ENCODE measurements around the gene CRIP3.

Gene CRIP3

DNA sequence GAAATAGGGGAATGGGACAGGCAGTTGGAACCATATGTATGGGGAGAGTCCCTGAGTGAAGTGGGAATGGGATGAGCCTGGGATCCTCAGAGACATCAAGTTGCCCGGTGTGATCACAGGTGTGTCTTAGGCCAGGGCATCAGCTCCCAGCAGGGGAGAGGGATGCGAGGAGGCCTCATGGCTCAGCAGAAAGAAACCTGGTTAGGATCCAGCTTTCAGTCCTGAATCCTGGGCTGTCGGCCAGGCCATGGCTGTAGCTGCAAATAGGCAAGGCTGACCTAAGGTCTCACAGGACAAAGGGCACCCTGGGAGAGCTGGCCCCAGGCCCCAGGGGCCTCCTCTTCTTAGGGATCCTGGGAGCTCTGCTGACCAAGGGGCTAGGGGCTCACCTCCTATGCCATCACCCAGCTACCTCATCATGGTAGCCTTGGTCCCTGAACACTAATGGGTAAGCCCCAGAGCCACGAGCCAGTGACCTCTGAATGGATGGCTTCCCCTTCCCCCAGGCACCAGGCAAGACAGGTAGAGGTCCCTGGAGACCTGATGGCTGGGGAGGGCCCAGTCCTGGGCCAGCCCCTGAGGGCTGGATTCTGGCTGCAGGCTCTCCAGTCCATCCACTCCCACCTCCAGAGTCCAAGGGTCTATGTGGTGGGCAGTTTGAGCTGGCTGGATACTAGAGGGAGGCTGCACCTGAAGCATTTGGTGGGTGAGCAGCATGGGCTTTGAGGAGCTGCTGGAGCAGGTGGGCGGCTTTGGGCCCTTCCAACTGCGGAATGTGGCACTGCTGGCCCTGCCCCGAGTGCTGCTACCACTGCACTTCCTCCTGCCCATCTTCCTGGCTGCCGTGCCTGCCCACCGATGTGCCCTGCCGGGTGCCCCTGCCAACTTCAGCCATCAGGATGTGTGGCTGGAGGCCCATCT is 10.7 kb downstream of the CRIP3 start, which contains the start of gene SLC22A7:
Gene SLC22A7 (plus strand): TSS at position 617 of the 921 bp plus-strand sequence. CDS start 99 bp downstream, at position 716.
- Mint-ChIP-seq H3K4me1 (no peaks in the 10 kb centered on the region), H3K27ac (no peak within 1 kb of the TSS), H3K36me3 (no peaks in the 10 kb centered on the region), H3K9me3 (no peaks in the 10 kb centered on the region), H3K27me3 (peaks cover 2% of the 10 kb centered on the region), H3K4me3 (no peak within 1 kb of the TSS)

DNA sequence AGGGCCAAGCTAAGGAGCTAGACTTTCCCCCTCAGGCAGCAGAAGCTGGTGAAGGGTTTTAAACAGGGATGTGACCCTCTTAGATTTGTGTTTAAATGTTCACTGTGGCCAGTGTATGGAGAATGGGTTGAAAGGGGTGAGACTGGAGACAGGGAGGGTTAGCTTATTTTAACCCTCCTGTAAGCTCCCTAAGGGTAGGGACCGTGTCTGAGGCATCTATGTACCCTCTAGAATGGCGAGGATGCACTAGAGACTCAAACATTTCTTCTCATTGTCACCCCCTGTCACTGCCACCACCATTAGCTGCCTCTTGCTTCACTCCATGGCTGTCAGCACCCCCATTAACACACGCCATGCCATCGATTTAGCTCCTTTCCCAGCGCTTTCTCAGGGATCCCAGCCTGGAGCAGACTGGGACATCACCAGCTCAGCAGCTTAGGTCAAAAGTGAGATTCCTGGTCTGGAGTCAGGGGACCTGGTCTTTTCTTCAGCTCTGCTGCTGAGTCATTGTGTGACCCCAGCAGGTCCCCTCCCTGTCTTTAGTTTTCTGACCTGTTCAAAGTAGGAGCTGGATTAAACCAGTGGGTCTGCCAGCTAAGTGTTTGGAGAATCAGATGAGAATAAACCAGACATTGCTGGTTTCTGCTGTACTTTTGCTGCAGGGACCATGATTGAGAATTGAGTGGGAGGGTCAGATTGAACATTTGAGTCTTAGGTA is 11.7 kb downstream of the CRIP3 start:
- Mint-ChIP-seq H3K27me3 (peaks cover 2% of the 10 kb centered on the region), H3K36me3 (no peaks in the 10 kb centered on the region), H3K27ac (no peak overlapping the region), H3K4me3 (no peak overlapping the region), H3K4me1 (no peaks in the 10 kb centered on the region), H3K9me3 (no peaks in the 10 kb centered on the region)

DNA sequence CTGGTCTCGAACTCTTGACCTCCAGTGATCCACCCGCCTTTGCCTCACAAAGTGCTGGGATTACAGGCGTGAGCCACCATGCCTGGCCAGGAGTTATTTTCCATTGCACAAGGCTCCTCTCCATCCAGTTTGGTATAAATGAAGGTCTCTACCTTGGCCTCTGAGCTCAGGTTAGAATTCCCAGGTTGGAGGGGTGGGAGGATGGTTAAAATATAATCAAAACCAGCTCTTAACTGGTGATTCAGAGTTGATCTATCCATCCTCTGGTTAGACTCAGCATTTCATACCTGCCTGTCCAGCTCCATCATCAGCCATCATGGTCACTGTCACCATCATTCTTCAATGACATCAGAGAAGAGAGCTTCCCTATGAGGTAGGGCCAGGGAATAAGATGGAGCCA is 13.2 kb downstream of the CRIP3 start:
- Mint-ChIP-seq H3K9me3 (no peaks in the 10 kb centered on the region), H3K4me3 (no peak overlapping the region), H3K27me3 (peaks cover 2% of the 10 kb centered on the region), H3K4me1 (no peaks in the 10 kb centered on the region), H3K36me3 (no peaks in the 10 kb centered on the region), H3K27ac (no peak overlapping the region)

DNA sequence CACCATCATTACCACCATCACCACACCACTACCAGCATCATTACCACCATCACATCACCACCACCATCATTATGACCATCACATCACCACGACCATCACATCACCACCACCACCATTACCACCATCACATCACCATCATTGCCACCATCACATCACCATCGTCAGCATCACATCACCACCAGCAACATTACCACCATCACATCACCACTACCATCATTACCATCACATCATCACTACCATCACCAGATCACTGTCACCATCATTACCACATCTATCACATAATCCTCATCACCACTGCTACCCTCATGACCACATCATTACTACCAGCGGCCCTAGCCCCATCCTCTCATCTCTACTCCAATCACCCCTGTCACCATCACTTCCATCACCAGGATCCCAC is 14.1 kb downstream of the CRIP3 start:
- Mint-ChIP-seq H3K4me1 (no peaks in the 10 kb centered on the region), H3K27ac (no peak overlapping the region), H3K4me3 (no peak overlapping the region)

DNA sequence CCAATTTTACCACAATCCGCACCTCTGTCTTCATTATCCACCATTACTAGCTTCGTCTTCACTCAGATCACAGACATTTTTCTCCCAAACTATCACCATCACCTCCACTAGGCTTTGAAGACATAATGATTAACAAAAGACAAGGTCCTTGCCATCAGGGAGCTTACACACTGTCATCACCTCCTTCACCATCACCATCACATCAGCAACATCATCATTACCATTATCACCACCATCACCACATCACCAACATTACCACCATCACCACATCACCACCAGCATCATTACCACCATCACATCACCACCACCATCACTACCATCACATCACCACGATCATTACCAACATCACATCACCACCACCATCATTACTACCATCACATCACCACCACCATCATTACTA is 14.9 kb downstream of the CRIP3 start:
- no peak overlapping the region for H3K4me3 Mint-ChIP-seq
- no peaks in the 10 kb centered on the region for H3K27me3 Mint-ChIP-seq
- H3K9me3 Mint-ChIP-seq, result no peaks in the 10 kb centered on the region
- no peaks in the 10 kb centered on the region for H3K36me3 Mint-ChIP-seq
- no peak overlapping the region for H3K27ac Mint-ChIP-seq
- H3K4me1 Mint-ChIP-seq, result no peaks in the 10 kb centered on the region

More for the DNA sequence above, 14.1 kb downstream of the CRIP3 start:
- Mint-ChIP-seq H3K9me3 (no peaks in the 10 kb centered on the region), H3K36me3 (no peaks in the 10 kb centered on the region), H3K27me3 (no peaks in the 10 kb centered on the region)

DNA sequence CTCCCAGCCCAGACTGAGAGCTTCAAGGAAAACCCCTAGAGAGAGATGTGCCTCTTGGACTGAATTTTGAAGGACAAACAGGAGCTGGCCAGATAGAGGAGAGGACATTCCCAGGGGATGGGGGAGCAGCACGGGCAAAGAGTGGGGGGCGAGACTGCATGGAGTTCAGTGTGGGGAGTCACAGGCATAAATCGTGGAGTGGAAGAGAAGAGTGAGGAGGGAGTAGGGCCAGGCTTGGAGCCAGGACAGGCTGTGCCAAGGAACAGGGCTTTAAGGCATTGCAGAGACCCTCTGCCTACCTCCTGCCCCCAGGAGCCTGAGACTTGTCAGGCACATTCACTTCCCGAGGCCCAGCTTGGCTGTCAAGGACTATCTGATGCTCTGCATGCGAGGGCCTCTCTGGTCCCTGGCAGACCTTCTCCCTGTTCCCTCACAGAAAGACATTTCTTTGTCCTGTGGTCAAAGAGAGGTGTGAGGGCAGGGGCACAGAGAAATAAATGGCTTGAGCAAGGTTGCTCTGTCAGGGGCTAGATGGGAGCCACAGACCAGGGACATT is 15.8 kb downstream of the CRIP3 start:
- Mint-ChIP-seq H3K9me3 (no peaks in the 10 kb centered on the region), H3K36me3 (no peaks in the 10 kb centered on the region), H3K4me3 (no peak overlapping the region), H3K27ac (no peak overlapping the region), H3K4me1 (no peaks in the 10 kb centered on the region), H3K27me3 (no peaks in the 10 kb centered on the region)

DNA sequence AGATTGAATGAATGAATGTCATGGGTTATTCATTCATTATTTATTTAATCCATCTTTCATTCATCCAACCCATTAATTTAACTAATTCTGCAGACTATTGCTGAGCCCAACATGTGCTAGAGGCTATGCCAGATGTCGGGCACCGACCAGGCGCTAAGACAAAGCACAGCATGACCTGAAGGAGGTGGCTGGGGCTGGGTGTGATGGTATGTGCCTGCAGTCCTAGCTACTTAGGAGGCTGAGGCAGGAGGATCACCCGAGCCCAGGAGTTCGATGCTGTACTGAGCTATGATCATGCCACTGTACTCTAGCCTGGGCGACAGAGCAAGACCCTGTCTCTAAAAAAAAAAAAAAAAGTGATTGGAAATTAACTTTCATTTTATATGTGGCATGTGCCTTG is 16.3 kb downstream of the CRIP3 start:
- no peaks in the 10 kb centered on the region for H3K4me1 Mint-ChIP-seq
- H3K36me3 Mint-ChIP-seq, result no peaks in the 10 kb centered on the region
- H3K9me3 Mint-ChIP-seq, result no peaks in the 10 kb centered on the region
- no peaks in the 10 kb centered on the region for H3K27me3 Mint-ChIP-seq
- H3K4me3 Mint-ChIP-seq, result no peak overlapping the region
- no peak overlapping the region for H3K27ac Mint-ChIP-seq

DNA sequence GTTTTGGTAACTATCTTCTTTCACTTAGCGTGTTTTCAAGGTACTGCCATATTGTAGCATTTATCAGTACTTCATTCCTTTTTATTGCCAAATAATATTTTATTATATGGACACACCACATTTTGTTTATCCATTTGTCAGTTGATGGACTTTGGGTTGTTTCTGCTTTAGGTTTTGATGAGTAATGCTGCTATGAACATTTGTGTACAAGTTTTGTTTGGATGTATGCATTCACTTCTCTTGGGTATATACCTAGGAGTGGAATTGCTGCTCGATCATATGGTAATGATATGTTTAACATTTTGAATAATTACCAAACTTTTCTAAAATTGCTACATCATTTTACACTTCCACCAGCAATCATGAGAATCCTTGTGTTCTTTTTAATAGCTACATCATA is 16.9 kb downstream of the CRIP3 start:
- no peaks in the 10 kb centered on the region for H3K4me1 Mint-ChIP-seq

DNA sequence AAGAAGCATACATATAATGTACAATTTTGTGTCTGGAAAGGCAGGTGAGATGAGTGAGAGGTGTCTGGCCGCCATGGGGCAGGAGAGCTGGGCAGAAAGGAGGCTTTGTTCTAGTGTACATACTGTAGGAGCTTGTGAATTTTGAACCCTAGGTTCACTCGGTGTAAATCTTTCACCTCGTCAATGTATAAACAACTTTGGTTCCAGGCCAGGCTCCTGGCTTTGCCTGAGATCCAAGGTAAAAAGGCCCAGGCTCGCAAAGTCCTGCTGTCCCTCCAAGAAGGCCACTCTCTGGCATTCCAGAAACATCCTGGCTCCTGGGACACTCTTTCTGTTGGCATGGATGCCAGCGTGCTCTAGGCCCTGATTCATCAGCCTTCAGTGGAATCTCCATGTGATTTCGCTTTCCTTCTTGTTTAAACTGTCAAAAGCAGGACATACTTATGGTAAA is 17.7 kb downstream of the CRIP3 start:
- peaks cover 2% of the 10 kb centered on the region for H3K27me3 Mint-ChIP-seq
- H3K9me3 Mint-ChIP-seq, result no peaks in the 10 kb centered on the region
- no peak overlapping the region for H3K4me3 Mint-ChIP-seq
- no peaks in the 10 kb centered on the region for H3K4me1 Mint-ChIP-seq
- H3K36me3 Mint-ChIP-seq, result no peaks in the 10 kb centered on the region
- no peak overlapping the region for H3K27ac Mint-ChIP-seq

More for the DNA sequence above, 16.9 kb downstream of the CRIP3 start:
- Mint-ChIP-seq H3K36me3 (no peaks in the 10 kb centered on the region), H3K27me3 (peaks cover 1% of the 10 kb centered on the region), H3K4me3 (no peak overlapping the region), H3K9me3 (no peaks in the 10 kb centered on the region), H3K27ac (no peak overlapping the region)

DNA sequence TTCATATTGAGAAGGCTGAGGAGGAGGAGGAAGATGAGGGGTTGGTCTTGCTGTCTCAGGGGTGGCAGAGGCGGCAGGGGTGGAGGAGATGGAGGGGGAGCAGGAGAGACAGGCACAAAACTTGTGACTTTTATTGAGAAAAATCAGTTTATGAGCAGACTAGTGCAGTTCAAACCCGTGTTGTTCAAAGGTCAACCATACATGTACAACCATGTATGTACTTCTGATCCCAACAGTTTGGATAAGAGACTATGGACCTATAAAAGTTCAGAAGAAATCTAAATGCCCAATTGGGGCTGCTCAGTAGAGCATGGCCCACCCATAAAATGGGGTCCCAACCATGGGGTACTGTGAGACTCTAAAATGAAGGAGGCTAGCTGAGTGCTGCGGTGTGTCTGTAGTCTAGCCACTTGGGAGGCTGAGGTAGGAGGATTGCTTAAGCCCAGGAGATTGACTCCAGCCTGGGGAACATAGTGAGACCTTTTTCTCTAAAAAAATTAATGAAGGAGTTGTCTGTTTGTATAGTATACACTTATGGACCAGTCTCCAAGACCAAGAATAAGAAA is 18.2 kb downstream of the CRIP3 start:
- Mint-ChIP-seq H3K36me3 (no peaks in the 10 kb centered on the region), H3K4me1 (no peaks in the 10 kb centered on the region), H3K4me3 (no peak overlapping the region), H3K27ac (no peak overlapping the region), H3K9me3 (no peaks in the 10 kb centered on the region), H3K27me3 (peaks cover 8% of the 10 kb centered on the region)

DNA sequence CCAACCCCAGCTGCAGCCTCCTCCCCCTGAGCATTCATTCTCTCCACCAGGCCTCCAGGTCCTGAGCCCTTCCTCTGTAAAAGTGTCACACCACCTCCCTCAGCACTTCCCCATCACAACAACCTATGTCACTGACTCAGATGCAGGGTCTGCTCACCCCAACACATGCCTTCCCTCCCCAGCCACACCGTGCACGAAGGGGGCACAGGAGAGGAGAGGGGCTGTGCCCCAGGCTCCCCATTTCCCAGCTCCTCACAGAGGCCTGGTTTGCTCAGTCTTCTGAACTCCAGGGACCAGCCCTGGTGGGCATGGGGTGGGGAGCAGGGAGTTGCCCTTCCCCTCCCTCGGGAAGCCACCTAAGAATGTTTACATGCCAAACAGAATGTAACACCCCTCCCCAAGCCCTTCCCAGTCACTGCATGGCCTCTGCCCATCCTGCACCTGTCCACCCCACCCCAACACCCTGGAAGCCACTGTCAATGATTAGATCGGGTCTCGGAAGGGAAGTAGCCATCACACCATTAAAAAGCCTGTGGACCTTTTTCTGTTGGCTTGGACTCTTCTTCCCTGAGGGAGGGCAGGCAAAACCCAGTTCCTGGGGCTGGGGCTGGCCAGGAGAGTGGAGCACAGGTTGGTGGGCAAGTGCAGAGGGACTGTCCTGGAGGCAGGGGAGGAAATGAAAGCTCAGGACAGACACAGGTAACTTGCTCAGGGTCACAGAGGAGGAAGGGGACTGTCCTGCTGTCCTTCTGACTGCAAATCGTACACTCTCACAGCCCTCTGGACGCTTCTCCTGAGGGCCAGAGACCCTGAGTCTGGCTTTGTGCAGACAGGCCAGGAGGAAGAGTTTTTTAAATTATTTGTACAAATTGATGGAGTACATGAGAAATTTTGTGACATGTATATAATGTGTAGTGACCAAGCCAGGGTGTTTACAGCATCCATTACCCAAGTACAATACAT is 20.6 kb downstream of the CRIP3 start:
- no peak overlapping the region for H3K4me3 Mint-ChIP-seq
- no peak overlapping the region for H3K27ac Mint-ChIP-seq
- H3K4me1 Mint-ChIP-seq, result no peaks in the 10 kb centered on the region
- H3K36me3 Mint-ChIP-seq, result no peaks in the 10 kb centered on the region
- H3K9me3 Mint-ChIP-seq, result no peaks in the 10 kb centered on the region
- peaks cover 8% of the 10 kb centered on the region for H3K27me3 Mint-ChIP-seq

DNA sequence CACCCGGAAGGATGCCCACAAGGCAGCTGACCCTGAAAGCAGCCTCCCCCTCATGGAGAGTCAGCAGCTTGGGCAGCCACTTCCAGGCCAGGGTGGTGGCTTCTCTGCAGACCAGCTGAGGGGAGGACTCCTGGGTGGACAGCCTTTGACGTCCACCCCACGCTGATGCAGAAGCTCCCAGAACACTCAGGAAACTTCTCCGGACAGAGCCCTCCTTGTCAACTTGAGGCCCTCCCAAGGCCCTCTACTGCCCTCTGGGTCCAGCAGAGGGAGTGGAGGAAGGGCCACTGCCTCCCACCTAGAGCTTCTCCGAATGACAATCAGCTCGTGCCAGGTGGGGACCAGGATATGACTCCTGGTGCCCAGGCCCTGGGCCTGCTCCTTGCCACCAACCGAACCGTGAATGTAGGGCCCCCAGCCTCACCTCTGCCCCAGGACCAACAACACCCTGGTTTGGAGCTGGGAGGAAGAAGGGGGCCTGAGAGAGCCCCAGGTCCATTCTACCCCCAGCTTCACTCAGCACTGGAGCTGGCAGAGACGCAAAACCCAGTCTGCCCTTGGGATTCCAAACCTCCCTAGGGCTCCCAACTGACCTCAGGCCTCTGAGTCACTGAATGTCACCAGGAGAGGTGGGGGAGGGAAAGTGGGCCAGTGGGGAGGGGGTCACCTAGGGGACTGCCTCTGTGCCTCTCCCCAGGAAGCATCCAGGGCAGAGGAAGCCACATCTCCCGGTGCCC is 21.5 kb downstream of the CRIP3 start:
- no peak overlapping the region for H3K27ac Mint-ChIP-seq
- H3K36me3 Mint-ChIP-seq, result no peaks in the 10 kb centered on the region
- no peaks in the 10 kb centered on the region for H3K9me3 Mint-ChIP-seq
- H3K4me1 Mint-ChIP-seq, result no peaks in the 10 kb centered on the region
- no peak overlapping the region for H3K4me3 Mint-ChIP-seq
- H3K27me3 Mint-ChIP-seq, result peaks cover 8% of the 10 kb centered on the region

DNA sequence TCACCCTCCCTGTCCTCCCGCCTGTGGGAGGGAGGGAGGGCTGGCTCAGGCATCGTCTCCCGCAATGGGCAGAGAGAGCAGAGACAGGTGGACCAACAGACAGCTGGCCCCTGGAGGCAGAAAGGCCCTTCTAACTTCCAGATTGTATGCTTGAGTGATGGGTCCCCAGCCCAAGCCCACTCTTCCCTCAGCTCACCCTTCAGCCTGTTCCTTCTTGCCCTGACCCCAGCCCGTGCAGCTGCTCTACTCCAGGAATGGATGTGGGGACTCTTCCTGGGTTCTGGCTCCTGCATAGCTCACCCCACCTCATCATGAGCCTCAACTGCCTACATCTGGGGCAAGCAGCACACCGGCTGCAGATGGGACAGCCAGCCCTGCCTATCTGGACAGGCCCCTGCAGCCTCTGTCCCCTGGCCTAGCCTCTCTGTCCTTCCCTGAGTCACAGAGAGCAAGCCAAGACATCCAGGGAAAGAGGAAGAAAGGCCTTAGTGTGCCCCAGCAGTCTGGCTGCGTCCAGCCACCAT is 22.1 kb downstream of the CRIP3 start:
- H3K4me1 Mint-ChIP-seq, result no peaks in the 10 kb centered on the region
- no peak overlapping the region for H3K27ac Mint-ChIP-seq
- no peaks in the 10 kb centered on the region for H3K9me3 Mint-ChIP-seq
- H3K36me3 Mint-ChIP-seq, result no peaks in the 10 kb centered on the region
- peaks cover 10% of the 10 kb centered on the region for H3K27me3 Mint-ChIP-seq
- H3K4me3 Mint-ChIP-seq, result no peak overlapping the region

DNA sequence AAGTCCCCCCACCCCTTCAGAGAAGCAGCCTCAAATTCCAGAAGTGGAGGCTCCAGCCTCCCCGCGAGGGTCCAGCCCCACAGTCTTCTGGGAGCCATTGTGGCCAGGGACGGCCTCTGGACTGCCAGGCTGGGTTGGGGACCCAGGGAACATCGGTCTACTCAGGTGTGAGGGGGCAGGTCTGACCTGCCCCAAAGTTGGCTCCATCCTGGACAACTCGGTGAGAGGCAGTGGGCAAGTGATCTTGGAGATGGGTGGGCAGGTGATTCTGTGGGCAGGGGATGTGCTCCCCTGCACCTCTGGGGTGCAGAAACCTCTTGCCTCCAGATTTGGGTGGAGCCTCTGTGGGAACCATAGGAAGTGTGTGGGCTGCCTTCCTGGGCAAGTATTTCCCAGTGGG is 22.8 kb downstream of the CRIP3 start:
- Mint-ChIP-seq H3K4me1 (no peaks in the 10 kb centered on the region), H3K27me3 (peaks cover 12% of the 10 kb centered on the region)

More for the DNA sequence above, 22.8 kb downstream of the CRIP3 start:
- no peaks in the 10 kb centered on the region for H3K9me3 Mint-ChIP-seq
- no peaks in the 10 kb centered on the region for H3K36me3 Mint-ChIP-seq
- no peak overlapping the region for H3K4me3 Mint-ChIP-seq
- no peak overlapping the region for H3K27ac Mint-ChIP-seq
